ENCODE results near the gene LHCGR.

DNA sequence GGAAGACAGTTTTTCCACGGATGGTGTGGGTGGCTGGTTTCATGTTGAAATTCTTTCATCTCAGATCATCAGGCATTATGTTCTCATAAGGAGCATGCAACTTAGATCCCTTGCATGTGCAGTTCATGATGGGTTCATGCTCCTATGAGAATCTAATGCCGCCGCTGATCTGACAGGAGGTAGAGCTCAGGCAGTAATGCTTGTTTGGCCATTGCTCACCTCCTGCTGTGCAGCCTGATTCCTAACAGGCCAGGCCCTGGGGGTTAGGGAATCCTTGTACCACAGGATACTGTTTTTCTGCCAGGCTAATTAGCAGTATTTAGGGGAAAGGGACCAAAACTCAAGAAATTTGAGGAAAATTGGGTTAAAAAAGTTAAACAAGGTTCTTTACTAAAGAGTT lies 5.3 kb upstream of the LHCGR start:
- TF ChIP-seq MXI1 (conservative IDR thresholded peaks at IDR 0.05; ENCODE audit: poor library complexity, severe bottlenecking) (no peak), POLR2AphosphoS5 (IDR thresholded peaks at IDR 0.05) (no peak), SMC3 (conservative IDR thresholded peaks at IDR 0.05; ENCODE audit: poor library complexity) (no peak), TAF1 (IDR thresholded peaks at IDR 0.05; ENCODE audit: low read depth) (no peak)
- TF ChIP-seq, protein P1, sequence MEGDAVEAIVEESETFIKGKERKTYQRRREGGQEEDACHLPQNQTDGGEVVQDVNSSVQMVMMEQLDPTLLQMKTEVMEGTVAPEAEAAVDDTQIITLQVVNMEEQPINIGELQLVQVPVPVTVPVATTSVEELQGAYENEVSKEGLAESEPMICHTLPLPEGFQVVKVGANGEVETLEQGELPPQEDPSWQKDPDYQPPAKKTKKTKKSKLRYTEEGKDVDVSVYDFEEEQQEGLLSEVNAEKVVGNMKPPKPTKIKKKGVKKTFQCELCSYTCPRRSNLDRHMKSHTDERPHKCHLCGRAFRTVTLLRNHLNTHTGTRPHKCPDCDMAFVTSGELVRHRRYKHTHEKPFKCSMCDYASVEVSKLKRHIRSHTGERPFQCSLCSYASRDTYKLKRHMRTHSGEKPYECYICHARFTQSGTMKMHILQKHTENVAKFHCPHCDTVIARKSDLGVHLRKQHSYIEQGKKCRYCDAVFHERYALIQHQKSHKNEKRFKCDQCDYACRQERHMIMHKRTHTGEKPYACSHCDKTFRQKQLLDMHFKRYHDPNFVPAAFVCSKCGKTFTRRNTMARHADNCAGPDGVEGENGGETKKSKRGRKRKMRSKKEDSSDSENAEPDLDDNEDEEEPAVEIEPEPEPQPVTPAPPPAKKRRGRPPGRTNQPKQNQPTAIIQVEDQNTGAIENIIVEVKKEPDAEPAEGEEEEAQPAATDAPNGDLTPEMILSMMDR (IDR thresholded peaks at IDR 0.05; ENCODE audit: poor library complexity, severe bottlenecking) = no peak
- TF ChIP-seq, protein P2, sequence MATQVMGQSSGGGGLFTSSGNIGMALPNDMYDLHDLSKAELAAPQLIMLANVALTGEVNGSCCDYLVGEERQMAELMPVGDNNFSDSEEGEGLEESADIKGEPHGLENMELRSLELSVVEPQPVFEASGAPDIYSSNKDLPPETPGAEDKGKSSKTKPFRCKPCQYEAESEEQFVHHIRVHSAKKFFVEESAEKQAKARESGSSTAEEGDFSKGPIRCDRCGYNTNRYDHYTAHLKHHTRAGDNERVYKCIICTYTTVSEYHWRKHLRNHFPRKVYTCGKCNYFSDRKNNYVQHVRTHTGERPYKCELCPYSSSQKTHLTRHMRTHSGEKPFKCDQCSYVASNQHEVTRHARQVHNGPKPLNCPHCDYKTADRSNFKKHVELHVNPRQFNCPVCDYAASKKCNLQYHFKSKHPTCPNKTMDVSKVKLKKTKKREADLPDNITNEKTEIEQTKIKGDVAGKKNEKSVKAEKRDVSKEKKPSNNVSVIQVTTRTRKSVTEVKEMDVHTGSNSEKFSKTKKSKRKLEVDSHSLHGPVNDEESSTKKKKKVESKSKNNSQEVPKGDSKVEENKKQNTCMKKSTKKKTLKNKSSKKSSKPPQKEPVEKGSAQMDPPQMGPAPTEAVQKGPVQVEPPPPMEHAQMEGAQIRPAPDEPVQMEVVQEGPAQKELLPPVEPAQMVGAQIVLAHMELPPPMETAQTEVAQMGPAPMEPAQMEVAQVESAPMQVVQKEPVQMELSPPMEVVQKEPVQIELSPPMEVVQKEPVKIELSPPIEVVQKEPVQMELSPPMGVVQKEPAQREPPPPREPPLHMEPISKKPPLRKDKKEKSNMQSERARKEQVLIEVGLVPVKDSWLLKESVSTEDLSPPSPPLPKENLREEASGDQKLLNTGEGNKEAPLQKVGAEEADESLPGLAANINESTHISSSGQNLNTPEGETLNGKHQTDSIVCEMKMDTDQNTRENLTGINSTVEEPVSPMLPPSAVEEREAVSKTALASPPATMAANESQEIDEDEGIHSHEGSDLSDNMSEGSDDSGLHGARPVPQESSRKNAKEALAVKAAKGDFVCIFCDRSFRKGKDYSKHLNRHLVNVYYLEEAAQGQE (IDR thresholded peaks at IDR 0.05; ENCODE audit: borderline replicate concordance) = no peak

Measured in neural cell (in vitro differentiated cells).